Motor neuron (in vitro differentiated cells): Measurements from ENCODE around the gene CENPK. TPM values are rescaled to one million over a fixed set of nuclear protein-coding genes. Genes with fewer than 3 reads are reported as not detected.
"Not testable (repeated sequence)": the region's sequence is repeated elsewhere in the genome, so short reads cannot be mapped to it uniquely, and the experiment has no call there.

Experiments used
- ATAC-seq, 8 experiments: fragments of 200-7000 bp; cut with Tn5 transposase; replicated peaks in 6 of 8; 2 replicates each; pipeline ENCODE4 v1.8.0; 2021; ENCODE audit warnings: mild to moderate bottlenecking in 8 of 8, moderate library complexity in 8 of 8
- H3K27ac ChIP-seq, 2 donors: fragments of 250-450 bp; sonication (Bioruptor Pico); 2 replicates each; pipeline ENCODE4 v1.9.0; 2021; ENCODE audit warnings: antibody characterized with exemption in 2 of 2, mild to moderate bottlenecking in 2 of 2, moderate library complexity in 1 of 2
- H3K4me1 ChIP-seq, 2 donors: fragments of 250-450 bp; sonication (Bioruptor Pico); replicated peaks in 1 of 2; 2 replicates each; pipeline ENCODE4 v1.6.1; 2021; ENCODE audit warnings: antibody characterized with exemption in 2 of 2, mild to moderate bottlenecking in 2 of 2, moderate library complexity in 1 of 2
- H3K4me3 ChIP-seq, 5 donors: fragments of 250-450 bp; sonication (Bioruptor Pico); 2 replicates each; pipeline ENCODE4 v1.9.0; 2021; ENCODE audit warnings: antibody characterized with exemption in 5 of 5, mild to moderate bottlenecking in 5 of 5, moderate library complexity in 4 of 5
- WGBS, 10 experiments: fragments of 450-650 bp; shearing (Covaris generic); methylation state at CpG; one replicate each; pipeline ENCODE4 v1.0.0; 2022; 5-methylcytosine and 5-hydroxymethylcytosine counted together
- in situ Hi-C, 9 experiments: fragments of 400-800 bp; cut with MboI; loops; one replicate each; pipeline ENCODE4 v1.15.0; 2021; ENCODE audit warnings: low sequenced_read_pairs in 9 of 9, low pct_unique_long_range_greater_than_20kb in 2 of 9; ENCODE audit not compliant: unreplicated experiment in 9 of 9
- total RNA-seq, 8 experiments: library from RNA; unstranded; fragments of 300-600 nt; gene quantifications; 2 replicates each; pipeline versions ENCODE4 v1.2.3 to v1.2.4, GENCODE V29; 2022

CENPK gene
- total RNA-seq, 8 experiments from 2014 or later = 1.1 to 28.0 (median 5.0) TPM

DNA sequence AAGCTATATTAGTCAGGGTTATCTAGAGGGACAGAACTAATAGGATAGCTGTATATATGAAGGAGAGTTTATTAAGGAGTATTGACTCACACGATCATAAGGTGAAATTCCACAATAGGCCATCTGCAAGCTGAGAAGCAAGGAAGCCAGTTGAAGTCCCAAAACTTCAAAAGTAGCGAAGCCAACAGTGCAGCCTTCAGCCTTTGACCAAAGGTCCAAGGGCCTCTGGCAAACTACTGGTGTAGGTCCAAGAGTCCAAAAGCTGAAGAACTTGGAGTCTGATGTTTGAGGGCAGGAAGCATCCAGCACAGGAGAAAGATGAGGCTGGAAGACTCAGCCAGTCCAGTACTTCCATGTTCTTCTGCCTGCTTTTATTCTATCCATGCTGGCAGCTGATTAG is 76.2 kb downstream of the CENPK start:
- H3K4me3 ChIP-seq, ATAC-seq, H3K4me1 ChIP-seq, H3K27ac ChIP-seq: not testable (repeated sequence)
- in situ Hi-C loops = loop anchor here in 7 of 9 experiments (10.0 to 25.0 kb wide), 5 partner anchors 400 to 850 kb away; no protein-coding TSS in a partner anchor
- WGBS, 10 experiments = 60 to 100% (median 93%) methylated on average over 1 to 2 of the region's 2 CpGs; no CpG with 5 or more reads in 1 of the 10 experiments

DNA sequence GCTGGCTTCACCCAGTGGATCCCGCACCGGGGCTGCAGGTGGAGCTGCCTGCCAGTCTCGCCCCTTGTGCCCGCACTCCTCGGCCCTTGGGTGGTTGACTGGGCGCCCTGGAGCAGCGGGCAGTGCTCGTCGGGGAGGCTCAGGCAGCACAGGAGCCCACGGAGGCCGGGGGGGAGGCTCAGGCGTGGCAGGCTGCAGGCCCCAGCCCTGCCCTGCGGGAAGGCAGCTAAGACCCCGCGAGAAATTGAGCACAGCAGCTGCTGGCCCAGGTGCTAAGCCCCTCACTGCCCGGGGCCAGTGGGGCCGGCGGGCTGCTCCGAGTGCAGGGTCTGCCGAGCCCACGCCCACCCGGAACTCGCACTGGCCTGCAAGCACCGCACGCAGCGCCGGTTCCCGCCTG is 77.6 kb downstream of the CENPK start:
- Histone ChIP-seq H3K27ac (no peak overlapping the region), H3K4me1 (peaks cover 0 to 7% of the 10 kb centered on the region in 2 donors), H3K4me3 (no peak overlapping the region)
- WGBS, 10 experiments = no CpG with 5 or more reads among the region's 28 CpGs
- in situ Hi-C loops = loop anchor here in 7 of 9 experiments (10.0 to 25.0 kb wide), 5 partner anchors 398 to 848 kb away; no protein-coding TSS in a partner anchor
- ATAC-seq = no peak

DNA sequence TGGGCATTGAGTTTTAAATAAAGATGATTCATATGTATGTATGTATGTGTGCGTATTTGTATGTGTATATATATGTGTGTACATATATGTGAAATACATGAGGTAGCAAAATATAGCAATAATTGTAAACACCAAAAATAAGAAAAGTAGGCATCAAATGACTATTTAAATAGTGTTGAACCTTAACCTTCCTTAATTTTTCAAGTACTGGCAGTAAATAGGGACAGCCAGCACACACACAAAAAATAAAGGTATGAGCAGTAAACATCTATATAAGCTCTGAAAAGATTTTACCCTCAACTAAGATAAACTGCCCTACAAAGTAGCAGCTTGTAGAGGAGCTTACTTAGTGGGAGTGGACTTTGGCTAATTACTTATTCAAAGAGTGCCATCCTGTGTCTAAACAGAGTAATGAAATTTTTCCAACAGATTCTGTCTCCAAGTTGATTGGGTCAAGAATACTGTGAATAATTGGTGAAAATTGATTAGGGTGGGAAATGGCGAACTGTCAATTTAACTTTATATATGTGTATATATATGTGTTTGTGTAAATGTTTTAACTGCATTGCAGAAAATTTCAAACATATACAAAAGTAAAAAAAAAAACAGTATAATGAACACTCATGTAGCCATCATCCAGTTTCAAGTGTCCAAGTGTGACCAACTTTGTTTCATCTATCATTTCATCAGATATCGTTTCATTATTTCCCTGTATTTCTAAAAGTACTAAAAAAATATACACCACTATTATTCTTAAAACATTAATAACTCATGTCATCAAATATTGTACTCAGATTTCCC is 79.2 kb downstream of the CENPK start:
- peaks cover 0 to 8% of the 10 kb centered on the region in 2 donors for H3K4me1 ChIP-seq
- in situ Hi-C loops = loop anchor here in 7 of 9 experiments (10.0 to 25.0 kb wide), 5 partner anchors 396 to 846 kb away; no protein-coding TSS in a partner anchor
- ATAC-seq = peak; percentile 19 to 60 (median 41)
- H3K27ac ChIP-seq = no peak overlapping the region
- 0 to 54% (median 30%) methylated on average over 1 to 3 of the region's 3 CpGs for WGBS, 10 experiments
- peak overlapping the region in 1 of 5 donors; percentile 40 for H3K4me3 ChIP-seq

DNA sequence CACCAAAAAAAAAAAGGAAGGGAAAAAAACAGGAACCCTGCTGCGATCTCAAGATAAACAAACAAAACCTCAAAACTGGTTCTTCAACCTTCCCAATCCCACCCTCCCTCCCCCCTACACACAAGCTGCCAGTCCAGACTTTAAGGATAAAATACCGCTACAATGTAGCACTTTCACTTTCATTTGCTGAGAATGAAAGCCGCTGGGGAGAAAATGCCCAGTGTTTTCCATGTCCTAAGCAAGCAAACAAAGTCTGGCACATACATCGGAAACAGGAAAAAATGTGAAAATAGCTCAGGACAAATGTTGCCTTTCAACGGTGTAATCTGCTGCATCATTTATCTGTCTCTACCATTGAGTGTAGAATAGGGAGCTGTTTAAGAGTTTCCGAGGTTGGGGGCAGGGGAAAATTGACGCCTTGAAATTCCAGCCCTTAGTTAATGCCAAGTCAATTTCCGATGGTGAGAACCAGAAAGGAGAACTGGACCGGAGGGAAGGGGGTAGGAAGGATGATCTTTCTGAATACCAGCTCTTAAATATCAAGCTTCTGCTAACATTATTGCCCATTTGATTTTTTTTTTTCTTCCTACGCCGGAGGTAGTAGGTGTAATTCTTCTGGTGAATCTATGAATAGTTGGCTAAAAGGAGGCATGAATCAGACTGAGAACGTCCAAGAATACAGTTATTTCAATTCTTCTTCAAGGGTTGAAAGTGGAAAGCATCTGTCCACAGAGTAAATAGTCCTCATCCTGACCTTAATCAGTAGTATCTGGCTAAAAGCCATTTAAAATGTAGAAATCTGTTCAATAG is 80.0 kb downstream of the CENPK start:
- peak in 7 of 8 experiments; percentile 14 to 36 (median 24) for ATAC-seq
- WGBS, 10 experiments = 0 to 8% (median 0%) methylated on average over 1 to 10 of the region's 12 CpGs
- Histone ChIP-seq H3K27ac (no peak overlapping the region), H3K4me1 (peaks cover 0 to 8% of the 10 kb centered on the region in 2 donors), H3K4me3 (peak overlapping the region; percentile 27 to 41 (median 34))
- in situ Hi-C loops = loop anchor here in 7 of 9 experiments (10.0 to 25.0 kb wide), 5 partner anchors 396 to 846 kb away; no protein-coding TSS in a partner anchor

DNA sequence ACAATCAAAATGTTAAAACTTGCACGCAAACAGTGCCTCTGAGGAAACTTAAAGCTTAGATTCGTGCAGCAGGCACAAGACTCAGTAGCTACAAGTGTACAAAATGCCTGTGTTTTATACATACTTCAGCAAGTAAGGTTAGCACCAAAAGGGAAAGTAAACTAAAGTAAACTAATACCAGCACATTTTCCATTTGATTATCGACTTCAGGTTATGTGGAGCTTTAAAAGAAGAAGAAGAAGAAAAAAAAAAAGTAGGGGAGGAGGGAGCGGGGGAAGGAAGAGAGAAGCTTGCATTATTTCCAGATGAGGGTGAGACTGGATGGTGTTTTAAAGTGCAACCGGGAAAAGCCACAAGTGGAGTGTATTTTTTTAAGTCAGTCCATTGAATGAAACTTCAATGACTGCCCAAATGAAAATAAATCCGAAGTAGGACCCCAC is 80.7 kb downstream of the CENPK start:
- Histone ChIP-seq H3K4me3 (peak overlapping the region; percentile 27 to 41 (median 34)), H3K4me1 (peaks cover 0 to 8% of the 10 kb centered on the region in 2 donors), H3K27ac (no peak overlapping the region)
- ATAC-seq = peak; percentile 8 to 38 (median 21)
- in situ Hi-C loops = loop anchor here in 7 of 9 experiments (10.0 to 25.0 kb wide), 5 partner anchors 395 to 845 kb away; no protein-coding TSS in a partner anchor
- WGBS, 10 experiments = 0 to 10% (median 0%) methylated on average over 2 to 6 of the region's 6 CpGs; no CpG with 5 or more reads in 1 of the 10 experiments

DNA sequence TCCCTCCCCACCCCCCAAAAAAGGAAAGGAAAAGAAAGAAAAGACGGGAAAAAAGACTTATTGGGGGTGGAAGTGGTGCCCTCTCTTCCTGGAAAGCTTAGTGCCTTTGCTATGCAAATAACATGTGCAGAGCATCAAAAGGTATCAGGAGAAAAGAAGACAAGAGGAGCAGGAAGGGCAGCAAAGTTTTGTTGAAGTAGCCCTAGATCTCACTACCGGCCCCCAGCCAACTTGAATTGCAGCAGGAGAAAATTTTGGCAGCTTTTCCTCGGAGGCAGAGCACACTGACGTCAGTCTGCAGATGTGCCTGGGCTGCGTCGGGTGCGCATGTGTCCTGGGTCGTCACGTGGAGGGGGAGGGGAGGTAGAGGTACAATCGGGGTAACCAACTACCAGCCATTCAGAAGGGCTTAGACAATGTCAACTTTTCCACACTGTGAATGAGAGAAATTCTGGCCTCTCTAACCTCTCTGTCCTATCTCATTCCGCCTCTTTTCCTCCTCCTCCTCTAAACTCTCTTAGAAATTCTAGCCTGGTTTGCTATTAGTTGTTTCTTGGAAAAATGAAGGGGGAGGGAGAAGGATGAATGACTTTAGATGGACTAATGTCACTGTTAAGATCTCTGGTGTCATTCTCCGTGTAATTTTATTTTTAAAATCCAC is 81.2 kb downstream of the CENPK start, which contains the start of gene ADAMTS6:
Gene ADAMTS6, minus strand, starts transcription at position 286 of the 661 bp plus-strand sequence. CDS start 8,247 bp downstream, outside the sequence.
- in situ Hi-C loops = loop anchor here in 7 of 9 experiments (10.0 to 25.0 kb wide), 5 partner anchors 394 to 844 kb away; no protein-coding TSS in a partner anchor
- H3K27ac ChIP-seq = no peak within 1 kb of the TSS

DNA sequence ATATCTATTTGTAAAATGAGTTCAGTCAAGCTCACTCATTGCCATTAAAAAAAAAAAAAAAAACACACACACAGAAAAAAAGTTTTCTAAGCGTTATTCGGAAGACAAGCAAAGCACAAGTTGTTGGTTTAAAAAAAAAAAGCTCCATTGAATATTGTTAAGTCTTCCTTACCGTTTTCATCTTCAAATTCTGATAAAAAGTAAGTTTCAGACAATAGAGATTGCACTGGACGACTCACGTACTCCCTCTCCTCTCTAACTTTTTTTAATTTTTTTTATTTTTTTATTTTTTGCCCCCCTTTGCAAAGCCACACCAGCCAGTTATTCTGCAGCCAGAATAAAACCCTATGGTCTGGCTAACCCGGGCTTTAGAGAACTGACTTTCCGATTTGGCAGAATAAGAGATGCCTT is 81.8 kb downstream of the CENPK start:
- peak overlapping the region; percentile 27 to 41 (median 34) for H3K4me3 ChIP-seq
- ATAC-seq = peak; percentile 2 to 31 (median 20)
- peaks cover 0 to 8% of the 10 kb centered on the region in 2 donors for H3K4me1 ChIP-seq
- in situ Hi-C loops = loop anchor here in 7 of 9 experiments (10.0 to 25.0 kb wide), 5 partner anchors 394 to 844 kb away; no protein-coding TSS in a partner anchor
- no peak overlapping the region for H3K27ac ChIP-seq
- 0 to 5% (median 1%) methylated on average over 3 to 7 of the region's 7 CpGs for WGBS, 10 experiments

More for the DNA sequence above, 81.2 kb downstream of the CENPK start, which contains the start of gene ADAMTS6:
- Histone ChIP-seq H3K4me3 (peak within 1 kb of the TSS; percentile 27 to 41 (median 34)), H3K4me1 (peaks cover 0 to 8% of the 10 kb centered on the region in 2 donors)
- peak; percentile 71 to 90 (median 88) for ATAC-seq
- 0 to 2% (median 0%) methylated on average over 1 to 12 of the region's 12 CpGs; no CpG with 5 or more reads in 1 of the 10 experiments for whole genome bisulfite sequencing, 10 experiments

DNA sequence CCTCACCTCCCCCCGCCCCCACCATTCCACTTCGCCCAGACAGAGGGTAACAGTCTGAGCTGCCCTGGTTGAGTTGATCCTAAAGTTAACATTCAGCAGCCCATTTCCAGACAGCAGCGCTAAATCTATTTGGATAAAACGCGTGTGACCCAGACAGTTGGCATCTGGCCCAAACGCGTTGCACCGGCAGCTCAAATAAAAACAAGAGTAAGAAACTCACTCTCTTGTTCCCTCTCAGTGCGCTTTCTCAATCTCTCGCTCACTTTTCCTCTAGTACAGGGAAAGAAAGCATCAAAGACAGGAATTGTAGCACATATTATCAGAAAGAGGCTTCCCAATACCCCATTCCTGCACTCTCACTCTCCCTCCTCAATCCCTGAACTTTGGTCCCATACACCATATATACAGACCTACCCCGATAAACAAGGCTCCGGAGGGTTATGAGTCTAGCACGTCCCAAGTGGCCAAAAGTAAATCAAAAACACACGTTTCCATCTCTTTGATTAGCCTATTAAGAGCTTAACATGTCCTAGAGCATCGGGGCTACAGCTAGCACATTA is 82.6 kb downstream of the CENPK start:
- peaks cover 0 to 8% of the 10 kb centered on the region in 2 donors for H3K4me1 ChIP-seq
- H3K4me3 ChIP-seq = peak overlapping the region; percentile 13 to 41 (median 34)
- H3K27ac ChIP-seq = no peak overlapping the region
- WGBS, 10 experiments = 0 to 11% (median 0%) methylated on average over 2 to 11 of the region's 15 CpGs; no CpG with 5 or more reads in 1 of the 10 experiments
- peak; percentile 4 to 42 (median 26) for ATAC-seq
- in situ Hi-C loops = loop anchor here in 7 of 9 experiments (10.0 to 25.0 kb wide), 5 partner anchors 393 to 843 kb away; no protein-coding TSS in a partner anchor

DNA sequence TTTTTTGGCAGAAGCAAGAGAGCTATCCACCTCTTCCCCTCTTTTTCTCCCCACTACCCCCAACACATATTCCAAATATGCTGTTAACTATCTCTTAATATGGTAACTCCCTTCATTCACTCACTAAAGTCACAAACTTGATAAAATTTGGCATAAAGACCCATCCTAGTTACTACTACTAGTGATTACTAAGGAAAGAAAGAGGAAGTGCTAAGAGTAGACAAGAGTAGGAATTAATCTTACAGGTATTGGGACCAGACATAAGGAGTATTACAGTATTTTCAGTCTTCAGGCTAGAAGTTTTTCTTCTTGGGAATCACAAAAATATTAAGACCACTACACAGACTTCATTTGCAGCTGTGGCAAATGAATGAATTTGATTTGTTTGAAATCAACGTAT is 83.4 kb downstream of the CENPK start:
- in situ Hi-C loops = loop anchor here in 7 of 9 experiments (25.0 kb wide), 4 partner anchors 392 to 842 kb away; no protein-coding TSS in a partner anchor
- no peak for ATAC-seq
- Histone ChIP-seq H3K27ac (no peak overlapping the region), H3K4me3 (peak overlapping the region in 2 of 5 donors; percentile 40 to 41), H3K4me1 (peaks cover 0 to 8% of the 10 kb centered on the region in 2 donors)
- WGBS, 10 experiments = 0 to 71% (median 41%) methylated on average over 1 of the region's 1 CpG

DNA sequence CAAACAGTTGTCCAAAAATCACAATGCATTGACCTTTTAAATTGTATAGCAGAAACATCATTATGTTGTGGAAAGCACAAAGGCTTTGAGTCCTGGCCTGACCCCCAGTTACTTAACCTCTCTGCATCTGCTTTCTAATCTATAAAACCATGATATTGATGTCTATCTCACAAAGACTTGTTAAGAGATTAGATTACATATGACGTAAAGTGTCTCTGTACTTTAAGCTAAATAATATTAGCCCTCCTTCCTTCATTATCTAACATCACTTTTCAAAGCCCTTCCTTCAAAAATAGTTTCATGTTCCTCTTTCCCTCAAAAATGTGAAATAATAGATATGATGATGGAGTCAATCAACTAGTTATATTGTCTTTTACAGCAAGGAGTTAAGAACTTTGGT is 84.6 kb downstream of the CENPK start:
- no peak for ATAC-seq
- Histone ChIP-seq H3K27ac (no peak overlapping the region), H3K4me3 (no peak overlapping the region), H3K4me1 (peaks cover 0 to 8% of the 10 kb centered on the region in 2 donors)
- 75 to 100% (median 90%) methylated on average over 1 of the region's 1 CpG; no CpG with 5 or more reads in 2 of the 10 experiments for WGBS, 10 experiments
- in situ Hi-C loops = loop anchor here in 7 of 9 experiments (25.0 kb wide), 4 partner anchors 391 to 841 kb away; no protein-coding TSS in a partner anchor

DNA sequence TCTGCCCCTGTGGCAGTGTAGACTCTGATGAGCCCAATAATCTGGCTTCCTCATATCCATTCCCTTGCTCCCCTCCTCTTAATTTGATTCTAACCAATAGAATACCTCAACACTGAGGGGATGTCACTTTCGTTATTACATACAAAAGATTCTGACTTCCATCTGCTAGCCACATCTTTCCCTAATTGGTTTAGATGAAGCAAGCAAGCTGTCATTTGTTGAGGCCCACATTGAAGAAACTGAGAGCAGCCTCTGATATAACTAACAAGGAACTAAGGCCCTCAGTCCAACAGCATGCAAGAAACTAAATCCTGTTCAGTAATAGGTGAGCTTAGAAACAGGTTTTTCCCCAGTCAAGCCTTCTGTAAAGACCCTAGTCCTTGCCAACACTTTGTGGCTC is 87.1 kb downstream of the CENPK start:
- Histone ChIP-seq H3K4me3 (no peak overlapping the region), H3K4me1 (peaks cover 0 to 5% of the 10 kb centered on the region in 2 donors), H3K27ac (no peak overlapping the region)
- no peak for ATAC-seq
- 73 to 100% (median 86%) methylated on average over 1 of the region's 1 CpG; no CpG with 5 or more reads in 3 of the 10 experiments for WGBS, 10 experiments
- in situ Hi-C loops = loop anchor here in 7 of 9 experiments (25.0 kb wide), 4 partner anchors 389 to 839 kb away; no protein-coding TSS in a partner anchor
